Measurements from ENCODE around the gene DGKE.

GRCh38 chr17:56909742-56910508, 76.0 kb downstream of the DGKE start:
- TF ChIP-seq, protein P1, sequence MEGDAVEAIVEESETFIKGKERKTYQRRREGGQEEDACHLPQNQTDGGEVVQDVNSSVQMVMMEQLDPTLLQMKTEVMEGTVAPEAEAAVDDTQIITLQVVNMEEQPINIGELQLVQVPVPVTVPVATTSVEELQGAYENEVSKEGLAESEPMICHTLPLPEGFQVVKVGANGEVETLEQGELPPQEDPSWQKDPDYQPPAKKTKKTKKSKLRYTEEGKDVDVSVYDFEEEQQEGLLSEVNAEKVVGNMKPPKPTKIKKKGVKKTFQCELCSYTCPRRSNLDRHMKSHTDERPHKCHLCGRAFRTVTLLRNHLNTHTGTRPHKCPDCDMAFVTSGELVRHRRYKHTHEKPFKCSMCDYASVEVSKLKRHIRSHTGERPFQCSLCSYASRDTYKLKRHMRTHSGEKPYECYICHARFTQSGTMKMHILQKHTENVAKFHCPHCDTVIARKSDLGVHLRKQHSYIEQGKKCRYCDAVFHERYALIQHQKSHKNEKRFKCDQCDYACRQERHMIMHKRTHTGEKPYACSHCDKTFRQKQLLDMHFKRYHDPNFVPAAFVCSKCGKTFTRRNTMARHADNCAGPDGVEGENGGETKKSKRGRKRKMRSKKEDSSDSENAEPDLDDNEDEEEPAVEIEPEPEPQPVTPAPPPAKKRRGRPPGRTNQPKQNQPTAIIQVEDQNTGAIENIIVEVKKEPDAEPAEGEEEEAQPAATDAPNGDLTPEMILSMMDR (IDR thresholded peaks at IDR 0.05): no peak
- no peak for TF ChIP-seq POLR2A (IDR thresholded peaks at IDR 0.05)

Measured in esophagus squamous epithelium (tissue), 4 donors.